ENCODE data around the gene SCO1.

DNA sequence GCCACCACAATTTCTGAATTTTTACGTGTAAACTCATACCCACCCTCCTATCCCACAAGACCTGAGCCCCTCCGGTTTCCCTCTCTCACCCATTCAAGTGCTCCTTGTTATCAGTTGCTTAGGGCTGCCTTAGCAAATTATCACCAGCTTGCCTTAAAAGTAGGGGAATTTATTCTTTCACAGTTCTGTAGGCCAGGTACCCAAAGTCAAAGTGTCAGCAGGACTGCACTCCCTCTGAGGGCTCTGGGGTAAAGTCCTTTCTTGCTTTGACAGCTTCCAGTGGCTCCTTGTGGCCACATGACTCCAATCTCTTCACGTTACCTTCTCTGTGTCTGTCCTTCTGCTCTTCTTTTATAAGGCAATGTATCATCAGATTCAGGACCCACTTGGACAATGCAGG is 40.4 kb upstream of the SCO1 start:
- TF ChIP-seq, protein P1, sequence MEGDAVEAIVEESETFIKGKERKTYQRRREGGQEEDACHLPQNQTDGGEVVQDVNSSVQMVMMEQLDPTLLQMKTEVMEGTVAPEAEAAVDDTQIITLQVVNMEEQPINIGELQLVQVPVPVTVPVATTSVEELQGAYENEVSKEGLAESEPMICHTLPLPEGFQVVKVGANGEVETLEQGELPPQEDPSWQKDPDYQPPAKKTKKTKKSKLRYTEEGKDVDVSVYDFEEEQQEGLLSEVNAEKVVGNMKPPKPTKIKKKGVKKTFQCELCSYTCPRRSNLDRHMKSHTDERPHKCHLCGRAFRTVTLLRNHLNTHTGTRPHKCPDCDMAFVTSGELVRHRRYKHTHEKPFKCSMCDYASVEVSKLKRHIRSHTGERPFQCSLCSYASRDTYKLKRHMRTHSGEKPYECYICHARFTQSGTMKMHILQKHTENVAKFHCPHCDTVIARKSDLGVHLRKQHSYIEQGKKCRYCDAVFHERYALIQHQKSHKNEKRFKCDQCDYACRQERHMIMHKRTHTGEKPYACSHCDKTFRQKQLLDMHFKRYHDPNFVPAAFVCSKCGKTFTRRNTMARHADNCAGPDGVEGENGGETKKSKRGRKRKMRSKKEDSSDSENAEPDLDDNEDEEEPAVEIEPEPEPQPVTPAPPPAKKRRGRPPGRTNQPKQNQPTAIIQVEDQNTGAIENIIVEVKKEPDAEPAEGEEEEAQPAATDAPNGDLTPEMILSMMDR (IDR thresholded peaks at IDR 0.05) = no peak
- TF ChIP-seq EZH2phosphoT487 (IDR thresholded peaks at IDR 0.05) = no peak
